KMS-11 (cell line): ENCODE measurements around the gene ZNF420.

Experiments used
- H2AFZ ChIP-seq: fragments of 200-600 bp; sonication (generic); 2 replicates; pipeline ENCODE4 v1.6.1; 2016; ENCODE audit warnings: antibody characterized with exemption, mixed run types, low read depth
- H3K27ac ChIP-seq: fragments of 200-600 bp; sonication (generic); 2 replicates; pipeline ENCODE4 v1.6.1; 2016; ENCODE audit warnings: mild to moderate bottlenecking, mixed run types
- H3K27me3 ChIP-seq: fragments of 200-600 bp; sonication (generic); 2 replicates; pipeline ENCODE4 v1.6.1; 2017; ENCODE audit warnings: mild to moderate bottlenecking, low read depth, mixed run types, moderate library complexity; ENCODE audit not compliant: insufficient read depth
- H3K36me3 ChIP-seq: fragments of 200-600 bp; sonication (generic); 2 replicates; pipeline ENCODE4 v1.6.1; 2017; ENCODE audit warnings: mild to moderate bottlenecking, mixed run types; ENCODE audit not compliant: insufficient read depth
- H3K4me1 ChIP-seq: fragments of 200-600 bp; sonication (generic); 2 replicates; pipeline ENCODE4 v1.6.1; 2016; ENCODE audit warnings: mild to moderate bottlenecking, low read depth, mixed run types; ENCODE audit not compliant: poor library complexity, severe bottlenecking
- H3K4me2 ChIP-seq: fragments of 200-600 bp; sonication (generic); 2 replicates; pipeline ENCODE4 v1.7.0; 2016; ENCODE audit warnings: mild to moderate bottlenecking, mixed run types
- H3K4me3 ChIP-seq: fragments of 200-600 bp; sonication (generic); IDR thresholded peaks from 2 replicates; pipeline ENCODE4 v1.6.1; 2017; ENCODE audit warnings: low read depth, low read length, mixed read lengths; ENCODE audit not compliant: insufficient read depth
- H3K79me2 ChIP-seq: fragments of 200-600 bp; sonication (generic); 2 replicates; pipeline ENCODE4 v1.6.1; 2016; ENCODE audit warnings: low read depth, mixed run types; ENCODE audit not compliant: insufficient read depth
- H3K9ac ChIP-seq: fragments of 200-600 bp; sonication (generic); 2 replicates; pipeline ENCODE4 v1.6.1; 2016; ENCODE audit warnings: mild to moderate bottlenecking, mixed run types
- H4K20me1 ChIP-seq: fragments of 200-600 bp; sonication (generic); 2 replicates; pipeline ENCODE4 v1.6.1; 2016; ENCODE audit warnings: mild to moderate bottlenecking, mixed run types; ENCODE audit not compliant: insufficient read depth
- TF ChIP-seq, protein P1 (sequence below): fragments of 200-600 bp; sonication (generic); conservative IDR thresholded peaks from 2 replicates; pipeline ENCODE4 v1.6.1; 2017; ENCODE audit warnings: low read depth, mild to moderate bottlenecking, antibody characterized with exemption, low read length, moderate library complexity, mixed read lengths

Gene ZNF420

GRCh38 chr19:37077934-37078716 lies at the start of gene ZNF420:
Gene ZNF420, plus strand, starts transcription at chr19:37078433. Its CDS starts 10,686 bp downstream, at chr19:37089119.
- Histone ChIP-seq H3K27me3 (no peaks in the 10 kb centered on the region), H3K36me3 (peaks cover 4% of the 10 kb centered on the region; the same call in 1 of the 2 replicates), H3K4me3 (no peak within 1 kb of the TSS), H3K4me1 (no peaks in the 10 kb centered on the region), H4K20me1 (no peaks in the 10 kb centered on the region), H2AFZ (peak within 1 kb of the TSS; percentile 89), H3K9ac (peak within 1 kb of the TSS; percentile 47; the same call in 1 of the 2 replicates), H3K4me2 (peak within 1 kb of the TSS; percentile 46), H3K79me2 (peaks cover 13% of the 10 kb centered on the region; the same call in 1 of the 2 replicates), H3K27ac (peak within 1 kb of the TSS; percentile 1; the same call in 1 of the 2 replicates)
- TF ChIP-seq, protein P1, sequence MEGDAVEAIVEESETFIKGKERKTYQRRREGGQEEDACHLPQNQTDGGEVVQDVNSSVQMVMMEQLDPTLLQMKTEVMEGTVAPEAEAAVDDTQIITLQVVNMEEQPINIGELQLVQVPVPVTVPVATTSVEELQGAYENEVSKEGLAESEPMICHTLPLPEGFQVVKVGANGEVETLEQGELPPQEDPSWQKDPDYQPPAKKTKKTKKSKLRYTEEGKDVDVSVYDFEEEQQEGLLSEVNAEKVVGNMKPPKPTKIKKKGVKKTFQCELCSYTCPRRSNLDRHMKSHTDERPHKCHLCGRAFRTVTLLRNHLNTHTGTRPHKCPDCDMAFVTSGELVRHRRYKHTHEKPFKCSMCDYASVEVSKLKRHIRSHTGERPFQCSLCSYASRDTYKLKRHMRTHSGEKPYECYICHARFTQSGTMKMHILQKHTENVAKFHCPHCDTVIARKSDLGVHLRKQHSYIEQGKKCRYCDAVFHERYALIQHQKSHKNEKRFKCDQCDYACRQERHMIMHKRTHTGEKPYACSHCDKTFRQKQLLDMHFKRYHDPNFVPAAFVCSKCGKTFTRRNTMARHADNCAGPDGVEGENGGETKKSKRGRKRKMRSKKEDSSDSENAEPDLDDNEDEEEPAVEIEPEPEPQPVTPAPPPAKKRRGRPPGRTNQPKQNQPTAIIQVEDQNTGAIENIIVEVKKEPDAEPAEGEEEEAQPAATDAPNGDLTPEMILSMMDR, result no peak

DNA sequence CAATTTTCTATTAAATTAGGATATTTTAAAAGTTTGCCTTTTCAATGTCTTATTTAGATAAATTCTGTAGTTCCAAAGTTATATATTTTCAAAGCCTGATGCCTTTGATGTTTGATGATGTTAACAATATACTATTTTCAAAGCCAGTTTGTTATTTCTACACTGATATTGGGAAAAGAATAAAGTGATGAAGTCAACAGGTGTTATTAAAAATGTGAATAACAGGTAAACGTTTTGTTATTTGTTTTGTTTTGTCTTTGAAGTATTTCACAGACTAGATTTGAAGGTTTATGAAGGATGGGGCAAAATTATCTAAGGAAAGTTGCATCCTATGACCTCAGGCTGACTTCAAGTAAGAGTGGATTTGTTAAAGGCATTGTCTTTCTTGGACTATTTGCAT lies 33.1 kb upstream of the ZNF420 start:
- Histone ChIP-seq H3K27me3 (no peaks in the 10 kb centered on the region), H3K4me1 (no peaks in the 10 kb centered on the region), H4K20me1 (no peaks in the 10 kb centered on the region), H3K36me3 (no peaks in the 10 kb centered on the region), H3K4me3 (no peak overlapping the region), H3K4me2 (no peak overlapping the region), H3K79me2 (no peaks in the 10 kb centered on the region), H3K27ac (no peak overlapping the region), H3K9ac (no peak overlapping the region), H2AFZ (no peak overlapping the region)
- TF ChIP-seq, protein P1, result no peak

GRCh38 chr19:37055330-37055729 lies 22.9 kb upstream of the ZNF420 start:
- no peaks in the 10 kb centered on the region for H3K36me3 ChIP-seq
- H3K79me2 ChIP-seq, result no peaks in the 10 kb centered on the region
- TF ChIP-seq, protein P1, result no peak
- no peak overlapping the region for H3K9ac ChIP-seq
- no peak overlapping the region for H3K4me2 ChIP-seq
- no peak overlapping the region for H3K4me3 ChIP-seq
- no peak overlapping the region for H3K27ac ChIP-seq
- H3K4me1 ChIP-seq, result no peaks in the 10 kb centered on the region
- no peak overlapping the region for H2AFZ ChIP-seq
- no peaks in the 10 kb centered on the region for H3K27me3 ChIP-seq
- no peaks in the 10 kb centered on the region for H4K20me1 ChIP-seq

- TF ChIP-seq, protein P1, result no peak
- Histone ChIP-seq H3K36me3 (no peaks in the 10 kb centered on the region), H3K4me2 (no peak overlapping the region), H3K79me2 (no peaks in the 10 kb centered on the region), H3K27ac (no peak overlapping the region), H3K9ac (no peak overlapping the region), H3K4me3 (no peak overlapping the region), H3K27me3 (no peaks in the 10 kb centered on the region), H2AFZ (no peak overlapping the region), H4K20me1 (no peaks in the 10 kb centered on the region), H3K4me1 (no peaks in the 10 kb centered on the region)
Observed at GRCh38 chr19:37056776-37057175, 21.5 kb upstream of the ZNF420 start.
